Measurements from ENCODE around the gene GNA12. TPM values are rescaled to one million over a fixed set of nuclear protein-coding genes. Genes with fewer than 3 reads are reported as not detected.

Gene GNA12
- total RNA-seq, 4 donors from 2014 or later, result 7.6 to 8.4 (median 8.1) TPM

GRCh38 chr7:2732388-2732787 is 111.7 kb downstream of the GNA12 start:
- Histone ChIP-seq H3K4me3 (no peak overlapping the region), H3K36me3 (peaks cover 0 to 13% of the 10 kb centered on the region in 2 donors), H3K9me3 (no peaks in the 10 kb centered on the region), H3K4me1 (peaks cover 14 to 18% of the 10 kb centered on the region in 2 donors), H3K27ac (peak overlapping the region; percentile 62 to 82 (median 71)), H3K27me3 (no peaks in the 10 kb centered on the region)
- no peak for ATAC-seq
- no peak for DNase-seq
- in situ Hi-C loops (cut with MboI; ENCODE audit: low sequenced_read_pairs in 4 of 4), result no loop called here
- TF ChIP-seq POLR2A (IDR thresholded peaks at IDR 0.05) (no peak), CTCF (IDR thresholded peaks at IDR 0.05 in 4 of 5, conservative IDR thresholded peaks at IDR 0.05 in 1 of 5) (no peak)
- intact Hi-C loops (cut with DNase I; ENCODE audit: low total_unique reads), result no loop called here

GRCh38 chr7:2730846-2731770 is 113.0 kb downstream of the GNA12 start:
- intact Hi-C loops (cut with DNase I; ENCODE audit: low total_unique reads), result no loop called here

GRCh38 chr7:2729893-2730716 is 114.0 kb downstream of the GNA12 start:
- no peak for TF ChIP-seq POLR2A (IDR thresholded peaks at IDR 0.05)
- in situ Hi-C loops (cut with MboI; ENCODE audit: low sequenced_read_pairs in 4 of 4), result no loop called here
- intact Hi-C loops (cut with DNase I; ENCODE audit: low total_unique reads), result no loop called here
- DNase-seq (peak; percentile 35 to 62), ATAC-seq (peak in 1 of 2 donors; percentile 30)
- H3K36me3 ChIP-seq, result peaks cover 0 to 26% of the 10 kb centered on the region in 2 donors
- H3K27ac ChIP-seq, result peak overlapping the region; percentile 18 to 52 (median 29)
- H3K27me3 ChIP-seq, result no peaks in the 10 kb centered on the region
- peaks cover 14 to 15% of the 10 kb centered on the region in 2 donors for H3K4me1 ChIP-seq
- H3K4me3 ChIP-seq, result no peak overlapping the region
- no peaks in the 10 kb centered on the region for H3K9me3 ChIP-seq

More at GRCh38 chr7:2730846-2731770, 113.0 kb downstream of the GNA12 start:
- ATAC-seq (no peak), DNase-seq (peak in 1 of 2 donors; percentile 10)
- in situ Hi-C loops (cut with MboI; ENCODE audit: low sequenced_read_pairs in 4 of 4), result no loop called here
- Histone ChIP-seq H3K27ac (no peak overlapping the region), H3K36me3 (peaks cover 0 to 20% of the 10 kb centered on the region in 2 donors), H3K4me3 (no peak overlapping the region), H3K27me3 (no peaks in the 10 kb centered on the region), H3K9me3 (no peaks in the 10 kb centered on the region), H3K4me1 (peaks cover 14 to 18% of the 10 kb centered on the region in 2 donors)
- TF ChIP-seq CTCF (IDR thresholded peaks at IDR 0.05 in 4 of 5, conservative IDR thresholded peaks at IDR 0.05 in 1 of 5) (no peak), POLR2A (IDR thresholded peaks at IDR 0.05) (no peak)

GRCh38 chr7:2729031-2729892 is 114.8 kb downstream of the GNA12 start:
- DNase-seq (peak in 1 of 2 donors; percentile 40), ATAC-seq (no peak)
- H3K4me1 ChIP-seq, result peaks cover 13 to 14% of the 10 kb centered on the region in 2 donors
- H3K4me3 ChIP-seq, result no peak overlapping the region
- in situ Hi-C loops (cut with MboI; ENCODE audit: low sequenced_read_pairs in 4 of 4), result no loop called here
- H3K36me3 ChIP-seq, result peaks cover 0 to 26% of the 10 kb centered on the region in 2 donors
- no peaks in the 10 kb centered on the region for H3K27me3 ChIP-seq
- H3K9me3 ChIP-seq, result no peaks in the 10 kb centered on the region
- H3K27ac ChIP-seq, result peak overlapping the region; percentile 18 to 52 (median 29)
- no peak for TF ChIP-seq POLR2A (IDR thresholded peaks at IDR 0.05)
- TF ChIP-seq CTCF (IDR thresholded peaks at IDR 0.05 in 4 of 5, conservative IDR thresholded peaks at IDR 0.05 in 1 of 5), result no peak
- intact Hi-C loops (cut with DNase I; ENCODE audit: low total_unique reads), result no loop called here
